ENCODE measurements around the gene CDH4. TPM values are rescaled to one million over a fixed set of nuclear protein-coding genes. Genes with fewer than 3 reads are reported as not detected.

Gene CDH4
- total and polyA plus RNA-seq, 2 donors (not counting 3 experiments of a cell fraction or from before 2014, with no cell fraction given), result 0.17 to 0.51 TPM

GRCh38 chr20:61312925-61313324, 60.9 kb downstream of the CDH4 start:
- DNase-seq (ENCODE audit: low read depth, low spot score) (no peak), FAIRE-seq (no peak)
- Histone ChIP-seq H3K4me2 (ENCODE audit: insufficient read depth, low read length) (no peak overlapping the region), H3K27me3 (ENCODE audit: control insufficient read depth in 2 of 2, insufficient read depth in 2 of 2, low read length in 2 of 2) (no peaks in the 10 kb centered on the region), H3K27ac (ENCODE audit: insufficient read depth, low read depth, low read length) (no peak overlapping the region), H3K9me1 (replicated peaks; ENCODE audit: control insufficient read depth, extremely low read depth, insufficient read depth, low read length) (no peaks in the 10 kb centered on the region), H3K4me3 (replicated peaks in 1 of 3; ENCODE audit: insufficient read depth in 1 of 3, low read depth in 1 of 3, low read length in 3 of 3) (no peak overlapping the region), H2AFZ (ENCODE audit: low read depth, low read length) (no peak overlapping the region), H3K79me2 (ENCODE audit: control insufficient read depth, insufficient read depth, low read length) (no peaks in the 10 kb centered on the region), H3K9me3 (replicated peaks; ENCODE audit: control insufficient read depth, insufficient read depth, low read length) (no peaks in the 10 kb centered on the region), H3K9ac (replicated peaks; ENCODE audit: extremely low read depth, insufficient read depth, low read length) (no peak overlapping the region), H4K20me1 (replicated peaks; ENCODE audit: control insufficient read depth, extremely low read depth, insufficient read depth, low read length) (no peaks in the 10 kb centered on the region), H3K4me1 (ENCODE audit: control insufficient read depth, extremely low read depth, insufficient read depth, low read length) (no peaks in the 10 kb centered on the region), H3K36me3 (ENCODE audit: control insufficient read depth in 2 of 2, extremely low read depth in 1 of 2, insufficient read depth in 2 of 2, low read length in 2 of 2) (no peaks in the 10 kb centered on the region)
- BruUV-seq (replicated peaks), result no TSS peak
- TF ChIP-seq POLR2A (IDR thresholded peaks at IDR 0.05; ENCODE audit: low read depth, low read length), result no peak
- TF ChIP-seq EZH2 (IDR thresholded peaks at IDR 0.05; ENCODE audit: borderline replicate concordance, low read depth, low read length, severe bottlenecking), result no peak
- TF ChIP-seq MYC (IDR thresholded peaks at IDR 0.05; ENCODE audit: low read depth, low read length), result no peak
- TF ChIP-seq FOS (IDR thresholded peaks at IDR 0.05; ENCODE audit: borderline replicate concordance, insufficient read depth, low read length), result no peak
- no peak for TF ChIP-seq MAX (IDR thresholded peaks at IDR 0.05; ENCODE audit: insufficient read depth, insufficient read length)
- TF ChIP-seq GATA2 (IDR thresholded peaks at IDR 0.05; ENCODE audit: insufficient read depth, insufficient read length, low read depth, low read length), result no peak
- TF ChIP-seq POLR2AphosphoS5 (IDR thresholded peaks at IDR 0.05; ENCODE audit: insufficient read depth, low read depth, low read length), result no peak
- no peak for TF ChIP-seq CTCF (IDR thresholded peaks at IDR 0.05; ENCODE audit: extremely low read depth in 1 of 2, insufficient read depth in 1 of 2, low read depth in 1 of 2, low read length in 2 of 2)
- TF ChIP-seq JUN (IDR thresholded peaks at IDR 0.05; ENCODE audit: borderline replicate concordance, insufficient read depth, insufficient read length, low read depth), result no peak
- intact Hi-C loops (cut with micrococcal nuclease), result no loop called here
- CTCF ChIA-PET, result no interaction called here
- POLR2A ChIA-PET, result no interaction called here
- dilution Hi-C loops (cut with MboI; ENCODE audit: extremely low pct_ligation_motif_present, low sequenced_read_pairs), result no loop called here

All from endothelial cell of umbilical vein (primary cell).